Activated gamma-delta T cell treated with Interleukin-2 at 50 U/mL for 16 hours (primary cell): ENCODE results near the gene AFP.

Source experiments
- DNase-seq: peaks from one replicate; pipeline ENCODE4 v3.0.0-alpha.2; 2020

Gene AFP

GRCh38 chr4:73470728-73471127 is 34.7 kb downstream of the AFP start:
- DNase-seq: no peak

GRCh38 chr4:73477176-73477575 is 41.2 kb downstream of the AFP start:
- DNase-seq: no peak

GRCh38 chr4:73479323-73479722 is 43.3 kb downstream of the AFP start:
- no peak for DNase-seq

- DNase-seq: no peak
These were observed 45.3 kb downstream of the AFP start, which contains the start of gene AFM for GRCh38 chr4:73481358-73481757. AFM (plus strand) TSS chr4:73481745; CDS start chr4:73481776, 31 bp downstream.

- no peak for DNase-seq
These were observed 49.1 kb downstream of the AFP start for GRCh38 chr4:73485085-73485484.

GRCh38 chr4:73485596-73485995 is 49.6 kb downstream of the AFP start:
- DNase-seq: no peak

- no peak for DNase-seq
These were observed 50.5 kb downstream of the AFP start for GRCh38 chr4:73486497-73486896.

- no peak for DNase-seq
These were observed 51.2 kb downstream of the AFP start for GRCh38 chr4:73487233-73487632.

- no peak for DNase-seq
These were observed 64.2 kb downstream of the AFP start for GRCh38 chr4:73499996-73500765.

- DNase-seq: no peak
These were observed 65.7 kb downstream of the AFP start for GRCh38 chr4:73501664-73502265.

- no peak for DNase-seq
These were observed 69.5 kb downstream of the AFP start for GRCh38 chr4:73505567-73505966.
